Upper lobe of left lung (tissue), 4 donors: ENCODE results near the gene GAGE12F.
"Not testable (repeated sequence)": the region's sequence is repeated elsewhere in the genome, so short reads cannot be mapped to it uniquely, and the experiment has no call there.

Source experiments
- EP300 ChIP-seq, 4 donors: sonication (generic); formaldehyde crosslinking; IDR thresholded peaks; one replicate each; pipeline ENCODE4 v1.5.1; 2017; ENCODE audit warnings: antibody characterized with exemption in 4 of 4, control low read depth in 2 of 4
- POLR2A ChIP-seq, 4 donors: fragments of 450-650 bp; IDR thresholded peaks; one replicate each; pipeline ENCODE4 v1.5.1; 2016 to 2017; ENCODE audit warnings: antibody characterized with exemption in 4 of 4, mild to moderate bottlenecking in 2 of 4
- TF ChIP-seq, protein P1 (sequence below), 6 experiments: fragments of 450-650 bp in 4 of 6; fragments of 200-600 bp in 2 of 6; sonication (generic) in 2 of 6; IDR thresholded peaks; one replicate each; pipeline ENCODE4 v1.5.1; 2016 to 2019; ENCODE audit warnings: antibody characterized with exemption in 6 of 6

DNA sequence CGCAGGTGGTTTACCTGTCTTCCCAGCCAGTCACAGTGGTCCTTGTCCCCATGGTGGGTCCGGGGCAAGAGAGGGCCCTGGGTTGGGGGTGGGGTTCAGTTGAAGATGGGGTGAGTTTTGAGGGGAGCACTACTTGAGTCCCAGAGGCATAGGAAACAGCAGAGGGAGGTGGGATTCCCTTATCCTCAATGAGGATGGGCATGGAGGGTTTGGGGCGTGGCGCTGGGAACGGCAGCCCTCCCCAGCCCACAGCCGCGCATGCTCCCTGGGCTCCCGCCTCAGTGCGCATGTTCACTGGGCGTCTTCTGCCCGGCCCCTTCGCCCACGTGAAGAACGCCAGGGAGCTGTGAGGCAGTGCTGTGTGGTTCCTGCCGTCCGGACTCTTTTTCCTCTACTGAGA, 19.0 kb downstream of the GAGE12F start, which contains the start of gene GAGE12H:
- TF ChIP-seq, protein P1, sequence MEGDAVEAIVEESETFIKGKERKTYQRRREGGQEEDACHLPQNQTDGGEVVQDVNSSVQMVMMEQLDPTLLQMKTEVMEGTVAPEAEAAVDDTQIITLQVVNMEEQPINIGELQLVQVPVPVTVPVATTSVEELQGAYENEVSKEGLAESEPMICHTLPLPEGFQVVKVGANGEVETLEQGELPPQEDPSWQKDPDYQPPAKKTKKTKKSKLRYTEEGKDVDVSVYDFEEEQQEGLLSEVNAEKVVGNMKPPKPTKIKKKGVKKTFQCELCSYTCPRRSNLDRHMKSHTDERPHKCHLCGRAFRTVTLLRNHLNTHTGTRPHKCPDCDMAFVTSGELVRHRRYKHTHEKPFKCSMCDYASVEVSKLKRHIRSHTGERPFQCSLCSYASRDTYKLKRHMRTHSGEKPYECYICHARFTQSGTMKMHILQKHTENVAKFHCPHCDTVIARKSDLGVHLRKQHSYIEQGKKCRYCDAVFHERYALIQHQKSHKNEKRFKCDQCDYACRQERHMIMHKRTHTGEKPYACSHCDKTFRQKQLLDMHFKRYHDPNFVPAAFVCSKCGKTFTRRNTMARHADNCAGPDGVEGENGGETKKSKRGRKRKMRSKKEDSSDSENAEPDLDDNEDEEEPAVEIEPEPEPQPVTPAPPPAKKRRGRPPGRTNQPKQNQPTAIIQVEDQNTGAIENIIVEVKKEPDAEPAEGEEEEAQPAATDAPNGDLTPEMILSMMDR (IDR thresholded peaks at IDR 0.05), result not testable (repeated sequence)
- TF ChIP-seq POLR2A, EP300 (IDR thresholded peaks at IDR 0.05): not testable (repeated sequence)
